HG03159 (cell line): ENCODE results near the gene P3H2.

Experiments
- ATAC-seq: cut with Tn5 transposase; IDR thresholded peaks from one replicate; pipeline ENCODE4 v1.9.1; 2021; ENCODE audit warnings: mild to moderate bottlenecking, moderate library complexity; ENCODE audit not compliant: unreplicated experiment

Gene P3H2

GRCh38 chr3:189907803-189908202, 212.9 kb downstream of the P3H2 start:
- ATAC-seq, result no peak
